ENCODE data around the gene TENM3. TPM values are rescaled to one million over a fixed set of nuclear protein-coding genes. Genes with fewer than 3 reads are reported as not detected.
"Not testable (repeated sequence)": the region's sequence is repeated elsewhere in the genome, so short reads cannot be mapped to it uniquely, and the experiment has no call there.

Gene TENM3
- total and polyA plus RNA-seq, 2 donors (not counting 3 experiments of a cell fraction or from before 2014, with no cell fraction given) = 3.2 to 6.2 TPM

DNA sequence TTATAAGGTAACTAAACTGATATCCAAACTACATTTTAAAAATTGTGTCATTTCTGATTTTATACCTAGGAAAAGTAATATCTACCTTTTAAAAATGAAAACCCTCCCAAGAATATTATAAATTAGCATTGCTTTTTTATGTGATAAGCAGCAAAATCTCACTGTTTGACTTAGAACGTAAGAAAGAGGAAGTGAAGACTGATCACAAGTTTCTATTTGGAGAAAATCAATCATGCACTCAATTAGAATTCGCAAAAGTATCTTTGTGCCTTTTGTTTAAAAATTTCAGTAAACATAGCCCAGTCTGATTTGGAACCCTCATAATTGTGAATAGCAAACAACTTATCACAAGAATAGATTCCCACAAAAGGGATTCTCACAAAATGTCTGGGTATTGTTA lies 142.7 kb downstream of the TENM3 start:
- DNase-seq (ENCODE audit: low read depth, low spot score) (no peak), FAIRE-seq (no peak)
- no peak overlapping the region for H3K4me3 ChIP-seq (replicated peaks in 1 of 3; ENCODE audit: insufficient read depth in 1 of 3, low read depth in 1 of 3, low read length in 3 of 3)
- no peaks in the 10 kb centered on the region for H3K36me3 ChIP-seq (ENCODE audit: control insufficient read depth in 2 of 2, extremely low read depth in 1 of 2, insufficient read depth in 2 of 2, low read length in 2 of 2)
- H3K4me1 ChIP-seq (ENCODE audit: control insufficient read depth, extremely low read depth, insufficient read depth, low read length) = no peaks in the 10 kb centered on the region
- no peaks in the 10 kb centered on the region for H4K20me1 ChIP-seq (replicated peaks; ENCODE audit: control insufficient read depth, extremely low read depth, insufficient read depth, low read length)
- no TSS peak for BruUV-seq (replicated peaks)
- H3K79me2 ChIP-seq (ENCODE audit: control insufficient read depth, insufficient read depth, low read length) = no peaks in the 10 kb centered on the region
- dilution Hi-C loops (cut with MboI; ENCODE audit: extremely low pct_ligation_motif_present, low sequenced_read_pairs) (no loop called here), intact Hi-C loops (cut with micrococcal nuclease) (no loop called here)
- CTCF ChIA-PET = no interaction called here
- no peak overlapping the region for H3K9ac ChIP-seq (replicated peaks; ENCODE audit: extremely low read depth, insufficient read depth, low read length)
- no peaks in the 10 kb centered on the region for H3K9me3 ChIP-seq (replicated peaks; ENCODE audit: control insufficient read depth, insufficient read depth, low read length)
- no peak overlapping the region for H2AFZ ChIP-seq (ENCODE audit: low read depth, low read length)
- TF ChIP-seq EZH2 (IDR thresholded peaks at IDR 0.05; ENCODE audit: borderline replicate concordance, low read depth, low read length, severe bottlenecking) (no peak), POLR2AphosphoS5 (IDR thresholded peaks at IDR 0.05; ENCODE audit: insufficient read depth, low read depth, low read length) (no peak), GATA2 (IDR thresholded peaks at IDR 0.05; ENCODE audit: insufficient read depth, insufficient read length, low read depth, low read length) (no peak), JUN (IDR thresholded peaks at IDR 0.05; ENCODE audit: borderline replicate concordance, insufficient read depth, insufficient read length, low read depth) (no peak), POLR2A (IDR thresholded peaks at IDR 0.05; ENCODE audit: low read depth, low read length) (no peak), FOS (IDR thresholded peaks at IDR 0.05; ENCODE audit: borderline replicate concordance, insufficient read depth, low read length) (no peak), MYC (IDR thresholded peaks at IDR 0.05; ENCODE audit: low read depth, low read length) (no peak)
- TF ChIP-seq, protein P1, sequence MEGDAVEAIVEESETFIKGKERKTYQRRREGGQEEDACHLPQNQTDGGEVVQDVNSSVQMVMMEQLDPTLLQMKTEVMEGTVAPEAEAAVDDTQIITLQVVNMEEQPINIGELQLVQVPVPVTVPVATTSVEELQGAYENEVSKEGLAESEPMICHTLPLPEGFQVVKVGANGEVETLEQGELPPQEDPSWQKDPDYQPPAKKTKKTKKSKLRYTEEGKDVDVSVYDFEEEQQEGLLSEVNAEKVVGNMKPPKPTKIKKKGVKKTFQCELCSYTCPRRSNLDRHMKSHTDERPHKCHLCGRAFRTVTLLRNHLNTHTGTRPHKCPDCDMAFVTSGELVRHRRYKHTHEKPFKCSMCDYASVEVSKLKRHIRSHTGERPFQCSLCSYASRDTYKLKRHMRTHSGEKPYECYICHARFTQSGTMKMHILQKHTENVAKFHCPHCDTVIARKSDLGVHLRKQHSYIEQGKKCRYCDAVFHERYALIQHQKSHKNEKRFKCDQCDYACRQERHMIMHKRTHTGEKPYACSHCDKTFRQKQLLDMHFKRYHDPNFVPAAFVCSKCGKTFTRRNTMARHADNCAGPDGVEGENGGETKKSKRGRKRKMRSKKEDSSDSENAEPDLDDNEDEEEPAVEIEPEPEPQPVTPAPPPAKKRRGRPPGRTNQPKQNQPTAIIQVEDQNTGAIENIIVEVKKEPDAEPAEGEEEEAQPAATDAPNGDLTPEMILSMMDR (IDR thresholded peaks at IDR 0.05; ENCODE audit: extremely low read depth in 1 of 2, insufficient read depth in 1 of 2, low read depth in 1 of 2, low read length in 2 of 2) = no peak
- TF ChIP-seq, protein P2, sequence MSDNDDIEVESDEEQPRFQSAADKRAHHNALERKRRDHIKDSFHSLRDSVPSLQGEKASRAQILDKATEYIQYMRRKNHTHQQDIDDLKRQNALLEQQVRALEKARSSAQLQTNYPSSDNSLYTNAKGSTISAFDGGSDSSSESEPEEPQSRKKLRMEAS (IDR thresholded peaks at IDR 0.05; ENCODE audit: insufficient read depth, insufficient read length) = no peak
- H3K9me1 ChIP-seq (replicated peaks; ENCODE audit: control insufficient read depth, extremely low read depth, insufficient read depth, low read length) = no peaks in the 10 kb centered on the region
- POLR2A ChIA-PET = no interaction called here
- H3K27me3 ChIP-seq (ENCODE audit: control insufficient read depth in 2 of 2, insufficient read depth in 2 of 2, low read length in 2 of 2) = no peaks in the 10 kb centered on the region
- no peak overlapping the region for H3K4me2 ChIP-seq (ENCODE audit: insufficient read depth, low read length)
- no peak overlapping the region for H3K27ac ChIP-seq (ENCODE audit: insufficient read depth, low read depth, low read length)

- CTCF ChIA-PET; dilution Hi-C loops (cut with MboI; ENCODE audit: extremely low pct_ligation_motif_present, low sequenced_read_pairs); H2AFZ ChIP-seq (ENCODE audit: low read depth, low read length); POLR2A ChIA-PET; H3K9ac ChIP-seq (replicated peaks; ENCODE audit: extremely low read depth, insufficient read depth, low read length); H4K20me1 ChIP-seq (replicated peaks; ENCODE audit: control insufficient read depth, extremely low read depth, insufficient read depth, low read length); DNase-seq (ENCODE audit: low read depth, low spot score); H3K4me1 ChIP-seq (ENCODE audit: control insufficient read depth, extremely low read depth, insufficient read depth, low read length); H3K36me3 ChIP-seq (ENCODE audit: control insufficient read depth in 2 of 2, extremely low read depth in 1 of 2, insufficient read depth in 2 of 2, low read length in 2 of 2); H3K27me3 ChIP-seq (ENCODE audit: control insufficient read depth in 2 of 2, insufficient read depth in 2 of 2, low read length in 2 of 2); intact Hi-C loops (cut with micrococcal nuclease); H3K4me3 ChIP-seq (replicated peaks in 1 of 3; ENCODE audit: insufficient read depth in 1 of 3, low read depth in 1 of 3, low read length in 3 of 3); H3K79me2 ChIP-seq (ENCODE audit: control insufficient read depth, insufficient read depth, low read length); H3K9me1 ChIP-seq (replicated peaks; ENCODE audit: control insufficient read depth, extremely low read depth, insufficient read depth, low read length); H3K27ac ChIP-seq (ENCODE audit: insufficient read depth, low read depth, low read length); FAIRE-seq; H3K9me3 ChIP-seq (replicated peaks; ENCODE audit: control insufficient read depth, insufficient read depth, low read length); BruUV-seq (replicated peaks); H3K4me2 ChIP-seq (ENCODE audit: insufficient read depth, low read length): not testable (repeated sequence)
These were observed 143.4 kb downstream of the TENM3 start for GRCh38 chr4:182386576-182386975.
